ENCODE measurements around the gene ANKRD6. TPM values are rescaled to one million over a fixed set of nuclear protein-coding genes. Genes with fewer than 3 reads are reported as not detected.

Gene ANKRD6
- total and polyA plus RNA-seq, 8 donors = 14.1 to 50.7 (median 37.2) TPM

DNA sequence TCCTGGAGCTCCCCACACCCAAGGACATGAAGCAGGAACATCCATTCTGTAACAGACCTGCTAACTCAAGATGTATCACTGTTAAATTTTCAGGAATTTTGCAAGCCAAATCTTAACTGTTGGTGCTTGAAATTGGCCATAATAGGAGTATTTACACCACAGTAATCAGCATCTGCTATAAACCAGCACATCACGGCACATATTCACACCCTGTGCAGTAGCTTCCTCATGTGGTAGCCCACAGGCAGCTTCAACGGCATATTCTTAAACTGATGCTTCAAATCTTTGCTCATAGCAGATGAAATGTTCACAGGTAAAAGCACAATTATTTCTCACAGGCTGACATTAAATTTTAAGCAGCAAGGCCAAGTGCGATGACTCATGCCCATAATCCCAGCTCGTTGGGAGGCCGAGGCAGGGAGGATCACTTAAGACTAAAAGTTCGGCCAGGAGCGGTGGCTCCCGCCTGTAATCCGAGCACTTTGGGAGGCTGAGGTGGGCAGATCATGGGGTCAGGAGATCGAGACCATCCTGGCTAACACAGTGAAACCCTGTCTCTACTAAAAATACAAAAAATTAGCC lies 249.1 kb downstream of the ANKRD6 start:
- H3K4me1 ChIP-seq = no peaks in the 10 kb centered on the region
- no peaks in the 10 kb centered on the region for H3K27me3 ChIP-seq
- H3K4me3 ChIP-seq = no peak overlapping the region
- H3K27ac ChIP-seq = no peak overlapping the region
- ATAC-seq (no peak), DNase-seq (no peak)
- TF ChIP-seq CTCF (IDR thresholded peaks at IDR 0.05) = no peak
- H3K36me3 ChIP-seq = peaks cover 0 to 97% of the 10 kb centered on the region in 2 donors
- intact Hi-C loops (cut with DNase I) = no loop called here
- H3K9me3 ChIP-seq = no peaks in the 10 kb centered on the region

DNA sequence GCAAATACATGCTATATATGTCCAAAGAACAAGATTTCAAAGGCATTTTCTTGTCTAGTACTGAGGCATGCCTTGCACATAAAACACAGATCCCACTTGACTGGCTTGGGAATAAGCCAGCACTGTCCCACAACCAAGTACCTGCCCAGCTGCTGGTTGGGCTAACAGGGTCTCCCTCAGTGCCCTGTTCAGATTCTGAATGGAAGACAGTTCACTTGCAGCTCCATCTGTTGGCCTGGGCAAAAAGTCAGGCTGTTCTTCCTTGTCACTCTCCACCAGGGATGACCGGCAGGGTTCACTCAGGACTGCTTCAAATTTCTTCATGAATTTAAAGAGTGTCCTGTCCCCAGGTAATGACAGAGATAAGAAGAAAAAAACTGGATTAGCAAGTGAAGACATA lies 250.0 kb downstream of the ANKRD6 start:
- Histone ChIP-seq H3K36me3 (peaks cover 0 to 97% of the 10 kb centered on the region in 2 donors), H3K27me3 (no peaks in the 10 kb centered on the region)
- intact Hi-C loops (cut with DNase I) = no loop called here

More for the DNA sequence above, 250.0 kb downstream of the ANKRD6 start:
- Histone ChIP-seq H3K9me3 (no peaks in the 10 kb centered on the region), H3K27ac (no peak overlapping the region), H3K4me1 (no peaks in the 10 kb centered on the region), H3K4me3 (no peak overlapping the region)
- ATAC-seq (no peak), DNase-seq (no peak)
- no peak for TF ChIP-seq CTCF (IDR thresholded peaks at IDR 0.05)

Other genes with a start within 250 kb of the ANKRD6 start
- gene GABRR1, start 215.8 kb upstream of the ANKRD6 start, total RNA-seq = not detected
- gene GABRR1, start 215.8 kb upstream of the ANKRD6 start, polyA plus RNA-seq (ENCODE audit: insufficient read length in 6 of 6) = not detected
- 1 to 10 TPM in 1 of 2 donors, under 1 TPM in 1; 0.82 to 4.8 TPM for gene GABRR2, start 117.9 kb upstream of the ANKRD6 start, total RNA-seq
- 1 to 10 TPM in 3 of 6 donors, under 1 TPM in 3; 0.67 to 2.5 (median 1.3) TPM for gene GABRR2, start 117.9 kb upstream of the ANKRD6 start, polyA plus RNA-seq (ENCODE audit: insufficient read length in 6 of 6)
- gene UBE2J1, start 80.4 kb upstream of the ANKRD6 start, total RNA-seq = 10 to 100 TPM; 33.5 to 52.2 TPM
- 10 to 100 TPM; 51.6 to 62.2 (median 53.7) TPM for gene UBE2J1, start 80.4 kb upstream of the ANKRD6 start, polyA plus RNA-seq (ENCODE audit: insufficient read length in 6 of 6)
- gene RRAGD, start 20.9 kb upstream of the ANKRD6 start, total RNA-seq = 10 to 100 TPM; 43.2 to 47.6 TPM
- 1 to 10 TPM; 2.3 to 3.7 (median 2.7) TPM for gene RRAGD, start 20.9 kb upstream of the ANKRD6 start, polyA plus RNA-seq (ENCODE audit: insufficient read length in 6 of 6)
- 10 to 100 TPM; 34.4 to 43.3 TPM for gene LYRM2, start 205.6 kb downstream of the ANKRD6 start, total RNA-seq
- 10 to 100 TPM; 38.1 to 46.4 (median 41.8) TPM for gene LYRM2, start 205.6 kb downstream of the ANKRD6 start, polyA plus RNA-seq (ENCODE audit: insufficient read length in 6 of 6)